Measurements from ENCODE around the gene IQCK. TPM values are rescaled to one million over a fixed set of nuclear protein-coding genes. Genes with fewer than 3 reads are reported as not detected.

Gene IQCK
- total RNA-seq, 4 donors from 2014 or later: 23.1 to 62.7 (median 37.6) TPM

DNA sequence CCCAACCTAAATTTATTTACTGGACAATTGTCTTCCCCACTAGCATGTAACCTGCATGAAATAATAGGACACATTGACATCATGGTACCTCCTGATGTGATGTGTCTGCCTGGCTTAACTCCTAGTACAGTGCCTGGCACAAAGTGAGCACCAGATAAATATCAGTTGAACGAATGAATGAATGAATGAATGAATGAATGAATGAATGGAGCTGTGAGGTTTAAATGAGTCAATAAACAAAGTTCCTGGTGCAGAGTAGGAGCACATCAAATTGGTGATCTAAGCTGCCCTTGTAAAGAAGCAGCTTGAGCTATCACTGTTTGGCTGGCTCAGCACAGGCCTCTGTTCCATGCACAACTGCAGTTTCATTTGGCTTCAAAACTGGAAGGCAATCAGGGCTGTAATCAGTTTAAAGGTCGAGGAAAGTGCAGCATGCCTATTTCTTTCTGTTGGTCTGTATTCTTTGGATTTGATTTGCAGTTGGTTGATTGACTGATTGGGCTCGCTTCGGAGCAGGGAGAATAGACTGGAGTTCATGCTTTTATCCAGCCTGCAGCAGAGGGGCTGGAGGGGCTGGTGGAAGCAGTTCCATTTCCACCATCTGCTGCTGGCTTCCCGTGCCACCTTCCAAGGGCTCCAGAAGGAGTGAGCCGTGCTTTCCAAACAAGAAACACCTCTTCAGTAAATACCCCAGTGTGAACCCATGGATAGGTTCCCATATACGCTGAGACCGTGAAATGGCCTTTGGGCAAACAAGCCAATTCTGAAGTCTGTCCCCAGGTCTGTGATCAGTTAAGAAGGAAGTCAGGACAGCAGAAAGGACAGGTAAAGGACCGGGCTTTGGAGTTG lies 112.0 kb downstream of the IQCK start:
- DNase-seq (ENCODE audit: low spot score in 2 of 2): no peak
- TF ChIP-seq EP300 (IDR thresholded peaks at IDR 0.05) (no peak), POLR2A (IDR thresholded peaks at IDR 0.05) (no peak)
- TF ChIP-seq, protein P1, sequence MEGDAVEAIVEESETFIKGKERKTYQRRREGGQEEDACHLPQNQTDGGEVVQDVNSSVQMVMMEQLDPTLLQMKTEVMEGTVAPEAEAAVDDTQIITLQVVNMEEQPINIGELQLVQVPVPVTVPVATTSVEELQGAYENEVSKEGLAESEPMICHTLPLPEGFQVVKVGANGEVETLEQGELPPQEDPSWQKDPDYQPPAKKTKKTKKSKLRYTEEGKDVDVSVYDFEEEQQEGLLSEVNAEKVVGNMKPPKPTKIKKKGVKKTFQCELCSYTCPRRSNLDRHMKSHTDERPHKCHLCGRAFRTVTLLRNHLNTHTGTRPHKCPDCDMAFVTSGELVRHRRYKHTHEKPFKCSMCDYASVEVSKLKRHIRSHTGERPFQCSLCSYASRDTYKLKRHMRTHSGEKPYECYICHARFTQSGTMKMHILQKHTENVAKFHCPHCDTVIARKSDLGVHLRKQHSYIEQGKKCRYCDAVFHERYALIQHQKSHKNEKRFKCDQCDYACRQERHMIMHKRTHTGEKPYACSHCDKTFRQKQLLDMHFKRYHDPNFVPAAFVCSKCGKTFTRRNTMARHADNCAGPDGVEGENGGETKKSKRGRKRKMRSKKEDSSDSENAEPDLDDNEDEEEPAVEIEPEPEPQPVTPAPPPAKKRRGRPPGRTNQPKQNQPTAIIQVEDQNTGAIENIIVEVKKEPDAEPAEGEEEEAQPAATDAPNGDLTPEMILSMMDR (IDR thresholded peaks at IDR 0.05): no peak

DNA sequence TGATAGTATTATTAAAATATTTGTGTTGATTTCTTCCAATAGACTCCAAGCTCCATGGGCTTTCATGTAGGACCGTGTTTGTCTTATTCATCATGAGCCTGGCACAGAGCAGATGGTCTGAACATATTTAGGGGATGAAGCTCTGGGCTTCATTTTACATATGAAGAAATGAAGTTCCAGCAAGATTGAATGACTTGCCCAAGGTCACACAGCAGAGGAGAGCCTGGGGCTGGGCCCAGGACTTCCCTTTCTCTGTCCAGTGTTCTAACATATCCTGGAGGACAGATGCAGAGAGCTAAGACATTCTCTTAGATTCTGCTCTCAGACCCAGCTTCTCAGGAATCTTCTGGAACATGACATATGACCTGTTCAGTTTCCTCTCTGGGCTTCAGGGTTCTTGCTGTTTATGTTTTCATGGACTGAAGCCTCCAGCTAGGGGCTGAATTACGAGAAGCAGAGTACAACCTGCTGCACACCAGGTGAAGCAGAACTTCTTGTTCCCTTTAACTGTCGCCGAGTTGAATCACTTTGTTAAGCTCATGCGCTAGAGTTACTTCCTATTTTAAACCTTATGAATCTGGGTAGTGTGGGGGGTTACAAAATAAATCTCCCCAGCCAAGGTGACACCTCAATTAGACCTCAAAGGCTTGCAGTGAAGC lies 113.0 kb downstream of the IQCK start:
- TF ChIP-seq, protein P1 (IDR thresholded peaks at IDR 0.05): no peak
- DNase-seq (ENCODE audit: low spot score in 2 of 2): no peak
- Histone ChIP-seq H3K27ac (no peak overlapping the region), H3K27me3 (no peaks in the 10 kb centered on the region), H3K4me1 (no peaks in the 10 kb centered on the region), H3K4me3 (no peak overlapping the region), H3K9me3 (no peaks in the 10 kb centered on the region), H3K36me3 (peaks cover 0 to 20% (median 0%) of the 10 kb centered on the region in 3 donors)
- WGBS, 2 donors: 74 to 89% methylated on average over 5 of the region's 5 CpGs

More for the DNA sequence above, 112.0 kb downstream of the IQCK start:
- Histone ChIP-seq H3K36me3 (peaks cover 0 to 20% (median 0%) of the 10 kb centered on the region in 3 donors), H3K9me3 (no peaks in the 10 kb centered on the region), H3K4me3 (no peak overlapping the region), H3K27ac (no peak overlapping the region), H3K27me3 (no peaks in the 10 kb centered on the region), H3K4me1 (no peaks in the 10 kb centered on the region)
- 82 to 87% methylated on average over 9 of the region's 9 CpGs for WGBS, 2 donors

DNA sequence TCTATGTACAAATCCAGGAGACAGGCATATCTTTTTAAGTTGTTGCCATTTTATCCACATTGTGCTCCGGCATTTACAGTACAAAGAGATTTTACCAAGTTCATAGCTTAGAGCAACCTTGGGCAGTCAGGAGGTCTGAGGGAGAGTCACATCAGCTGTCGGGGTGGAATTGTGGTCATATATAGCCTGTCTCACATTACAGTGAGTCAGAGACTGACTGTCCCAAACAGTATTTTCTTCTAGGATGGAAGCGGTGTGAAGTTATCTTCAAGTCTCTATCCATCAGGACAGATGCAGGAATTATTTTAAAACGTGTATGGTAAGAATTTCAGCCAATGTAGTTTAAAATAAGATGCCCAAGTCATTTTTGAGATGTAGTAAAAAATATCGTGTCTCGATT lies 113.6 kb downstream of the IQCK start:
- peaks cover 0 to 20% (median 0%) of the 10 kb centered on the region in 3 donors for H3K36me3 ChIP-seq
- no peak overlapping the region for H3K27ac ChIP-seq
- no peak for DNase-seq (ENCODE audit: low spot score in 2 of 2)
- WGBS, 2 donors: 77% methylated on average over 6 of the region's 6 CpGs
- H3K9me3 ChIP-seq: no peaks in the 10 kb centered on the region
- H3K4me3 ChIP-seq: no peak overlapping the region
- no peaks in the 10 kb centered on the region for H3K4me1 ChIP-seq
- no peaks in the 10 kb centered on the region for H3K27me3 ChIP-seq
- no peak for TF ChIP-seq EP300 (IDR thresholded peaks at IDR 0.05)
- no peak for TF ChIP-seq POLR2A (IDR thresholded peaks at IDR 0.05)
- TF ChIP-seq, protein P1 (IDR thresholded peaks at IDR 0.05): no peak

DNA sequence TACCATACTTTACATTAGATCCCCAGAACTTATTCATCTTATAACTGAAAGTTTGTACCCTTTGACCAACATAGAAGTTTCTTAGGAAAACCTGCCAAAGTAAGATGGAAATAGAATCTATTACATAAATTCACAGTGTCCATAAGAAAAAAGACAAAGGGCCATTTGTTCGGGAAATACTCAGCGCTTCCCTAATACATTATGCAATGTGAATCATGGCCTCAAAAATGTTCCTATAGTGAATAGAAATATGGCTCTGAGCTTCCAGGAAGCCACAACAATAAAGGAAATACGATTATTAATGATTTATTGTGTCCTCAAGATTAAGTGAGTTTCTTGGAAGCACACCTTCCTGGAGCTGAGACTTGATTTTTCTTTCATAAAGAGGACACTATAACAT lies 115.1 kb downstream of the IQCK start:
- Histone ChIP-seq H3K9me3 (no peaks in the 10 kb centered on the region), H3K4me1 (peaks cover 0 to 4% (median 0%) of the 10 kb centered on the region in 4 donors), H3K27me3 (no peaks in the 10 kb centered on the region), H3K27ac (no peak overlapping the region), H3K36me3 (peaks cover 0 to 7% (median 0%) of the 10 kb centered on the region in 3 donors), H3K4me3 (no peak overlapping the region)
- no peak for DNase-seq (ENCODE audit: low spot score in 2 of 2)
- TF ChIP-seq, protein P1 (IDR thresholded peaks at IDR 0.05): no peak
- TF ChIP-seq POLR2A (IDR thresholded peaks at IDR 0.05) (no peak), EP300 (IDR thresholded peaks at IDR 0.05) (no peak)
- 45 to 55% methylated on average over 3 of the region's 3 CpGs for whole genome bisulfite sequencing, 2 donors

DNA sequence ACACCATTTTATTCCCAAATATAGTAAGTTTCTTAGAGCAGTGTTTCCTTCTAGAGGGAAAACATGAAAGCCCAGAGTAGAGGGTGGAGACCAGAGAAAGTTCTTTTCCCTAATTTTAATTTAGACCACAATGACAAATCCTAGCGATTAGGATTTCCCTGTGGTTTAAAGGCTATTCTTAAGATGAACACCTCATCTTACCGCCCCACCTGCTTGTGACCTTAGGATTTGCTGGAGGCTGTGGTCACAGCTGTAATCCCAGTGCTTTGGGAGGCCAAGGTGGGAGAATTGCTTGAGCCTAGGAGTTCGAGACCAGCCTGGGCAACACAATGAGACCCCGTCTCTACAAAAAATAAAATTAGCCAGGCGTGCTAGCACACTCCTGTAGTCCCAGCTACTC lies 115.5 kb downstream of the IQCK start:
- no peak for DNase-seq (ENCODE audit: low spot score in 2 of 2)
- Histone ChIP-seq H3K27ac (no peak overlapping the region), H3K9me3 (no peaks in the 10 kb centered on the region), H3K4me3 (no peak overlapping the region), H3K36me3 (peaks cover 0 to 4% (median 0%) of the 10 kb centered on the region in 3 donors), H3K4me1 (peaks cover 0 to 4% (median 0%) of the 10 kb centered on the region in 4 donors), H3K27me3 (no peaks in the 10 kb centered on the region)
- WGBS, 2 donors: 92 to 96% methylated on average over 5 of the region's 5 CpGs
- TF ChIP-seq EP300 (IDR thresholded peaks at IDR 0.05): no peak
- no peak for TF ChIP-seq POLR2A (IDR thresholded peaks at IDR 0.05)
- TF ChIP-seq, protein P1 (IDR thresholded peaks at IDR 0.05): no peak
